HG03565 (cell line): ENCODE measurements around the gene HGFAC.
A peak's percentile ranks its signal among the peaks of the same experiment; 100 is the strongest.
"Not testable (repeated sequence)": the region's sequence is repeated elsewhere in the genome, so short reads cannot be mapped to it uniquely, and the experiment has no call there.

ENCODE experiments used
- ATAC-seq: cut with Tn5 transposase; IDR thresholded peaks from one replicate; pipeline ENCODE4 v1.9.1; 2021; ENCODE audit warnings: mild to moderate bottlenecking, moderate library complexity; ENCODE audit not compliant: unreplicated experiment

Gene HGFAC

GRCh38 chr4:3440011-3440410 is 1.8 kb upstream of the HGFAC start:
- ATAC-seq, result no peak

GRCh38 chr4:3440979-3441500 is 728 bp upstream of the HGFAC start:
- no peak for ATAC-seq

GRCh38 chr4:3442460-3442958 is 741 bp downstream of the HGFAC start:
- ATAC-seq, result no peak

GRCh38 chr4:3442959-3443749 is 1.4 kb downstream of the HGFAC start:
- ATAC-seq, result peak; percentile 51

GRCh38 chr4:3443750-3444309 is 2.1 kb downstream of the HGFAC start:
- ATAC-seq, result no peak

GRCh38 chr4:3444351-3445110 is 2.8 kb downstream of the HGFAC start:
- no peak for ATAC-seq

- no peak for ATAC-seq
Observed at GRCh38 chr4:3445111-3445820, 3.5 kb downstream of the HGFAC start.

GRCh38 chr4:3445829-3446545 is 4.2 kb downstream of the HGFAC start:
- ATAC-seq, result no peak

GRCh38 chr4:3446631-3447320 is 5.0 kb downstream of the HGFAC start:
- no peak for ATAC-seq

GRCh38 chr4:3447431-3448395 is 5.9 kb downstream of the HGFAC start:
- no peak for ATAC-seq

- no peak for ATAC-seq
Observed at GRCh38 chr4:3449047-3449573, 7.3 kb downstream of the HGFAC start.

GRCh38 chr4:3449574-3450534 is 8.1 kb downstream of the HGFAC start:
- ATAC-seq, result no peak

- ATAC-seq, result no peak
Observed at GRCh38 chr4:3450643-3451042, 8.9 kb downstream of the HGFAC start.

- ATAC-seq, result no peak
Observed at GRCh38 chr4:3451956-3452355, 10.2 kb downstream of the HGFAC start.

- no peak for ATAC-seq
Observed at GRCh38 chr4:3452376-3452775, 10.6 kb downstream of the HGFAC start.

- not testable (repeated sequence) for ATAC-seq
Observed at GRCh38 chr4:3455596-3455995, 13.8 kb downstream of the HGFAC start.

- ATAC-seq, result no peak
Observed at GRCh38 chr4:3458371-3458770, 16.6 kb downstream of the HGFAC start.
